ENCODE data around the gene TOX3.

The TOX3 gene

GRCh38 chr16:52540910-52541309 lies 6.0 kb downstream of the TOX3 start:
- in situ Hi-C loops (cut with MboI; ENCODE audit: low sequenced_read_pairs, unreplicated experiment) = no loop called here
- no peak for TF ChIP-seq CTCF (IDR thresholded peaks at IDR 0.05; ENCODE audit: borderline replicate concordance, control extremely low read depth, extremely low read depth, insufficient read depth, missing control alignments)
- DNase-seq (ENCODE audit: low spot score) = no peak

GRCh38 chr16:52539191-52539590 lies 7.8 kb downstream of the TOX3 start:
- in situ Hi-C loops (cut with MboI; ENCODE audit: low sequenced_read_pairs, unreplicated experiment) = no loop called here
- TF ChIP-seq CTCF (IDR thresholded peaks at IDR 0.05; ENCODE audit: borderline replicate concordance, control extremely low read depth, extremely low read depth, insufficient read depth, missing control alignments) = no peak
- DNase-seq (ENCODE audit: low spot score) = no peak

- in situ Hi-C loops (cut with MboI; ENCODE audit: low sequenced_read_pairs, unreplicated experiment) = no loop called here
- TF ChIP-seq CTCF (IDR thresholded peaks at IDR 0.05; ENCODE audit: borderline replicate concordance, control extremely low read depth, extremely low read depth, insufficient read depth, missing control alignments) = no peak
- DNase-seq (ENCODE audit: low spot score) = no peak
Observed at GRCh38 chr16:52538511-52538910, 8.4 kb downstream of the TOX3 start.

GRCh38 chr16:52537516-52537915 lies 9.4 kb downstream of the TOX3 start:
- no peak for TF ChIP-seq CTCF (IDR thresholded peaks at IDR 0.05; ENCODE audit: borderline replicate concordance, control extremely low read depth, extremely low read depth, insufficient read depth, missing control alignments)
- in situ Hi-C loops (cut with MboI; ENCODE audit: low sequenced_read_pairs, unreplicated experiment) = no loop called here
- no peak for DNase-seq (ENCODE audit: low spot score)

GRCh38 chr16:52535076-52535475 lies 11.9 kb downstream of the TOX3 start:
- in situ Hi-C loops (cut with MboI; ENCODE audit: low sequenced_read_pairs, unreplicated experiment) = no loop called here
- no peak for TF ChIP-seq CTCF (IDR thresholded peaks at IDR 0.05; ENCODE audit: borderline replicate concordance, control extremely low read depth, extremely low read depth, insufficient read depth, missing control alignments)
- no peak for DNase-seq (ENCODE audit: low spot score)

- in situ Hi-C loops (cut with MboI; ENCODE audit: low sequenced_read_pairs, unreplicated experiment) = no loop called here
- no peak for TF ChIP-seq CTCF (IDR thresholded peaks at IDR 0.05; ENCODE audit: borderline replicate concordance, control extremely low read depth, extremely low read depth, insufficient read depth, missing control alignments)
- no peak for DNase-seq (ENCODE audit: low spot score)
Observed at GRCh38 chr16:52533296-52533695, 13.6 kb downstream of the TOX3 start.

GRCh38 chr16:52532384-52532783 lies 14.6 kb downstream of the TOX3 start:
- no peak for DNase-seq (ENCODE audit: low spot score)
- in situ Hi-C loops (cut with MboI; ENCODE audit: low sequenced_read_pairs, unreplicated experiment) = no loop called here
- no peak for TF ChIP-seq CTCF (IDR thresholded peaks at IDR 0.05; ENCODE audit: borderline replicate concordance, control extremely low read depth, extremely low read depth, insufficient read depth, missing control alignments)

Data from GM13976 (cell line).